ENCODE results near the gene UNC13C. TPM values are rescaled to one million over a fixed set of nuclear protein-coding genes. Genes with fewer than 3 reads are reported as not detected.

UNC13C gene
- total and polyA plus RNA-seq, 2 experiments from 2014 or later: 0.92 to 10.3 TPM

DNA sequence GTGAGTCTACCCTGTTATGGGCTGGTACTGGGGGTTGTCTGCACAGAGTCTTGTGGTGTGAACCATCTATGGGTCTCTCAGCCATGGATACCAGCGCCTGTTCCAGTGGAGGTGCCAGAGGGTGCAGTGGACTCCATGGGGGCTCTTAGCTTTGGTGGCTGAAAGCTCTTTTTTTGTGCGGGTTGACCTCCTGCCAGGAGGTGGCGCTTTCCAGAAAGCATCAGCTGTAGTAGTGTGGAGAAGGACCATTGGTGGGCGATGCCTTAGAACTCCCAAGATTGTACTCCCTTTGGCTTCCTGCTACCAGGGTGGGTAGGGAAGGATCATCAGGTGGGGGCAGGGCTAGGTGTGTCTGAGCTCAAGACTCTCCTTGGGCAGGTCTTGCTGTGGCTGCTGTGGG lies 615.9 kb downstream of the UNC13C start:
- TF ChIP-seq EZH2 (IDR thresholded peaks at IDR 0.05; ENCODE audit: borderline replicate concordance) (no peak), CTCF (IDR thresholded peaks at IDR 0.05; ENCODE audit: poor library complexity) (no peak), EZH2phosphoT487 (IDR thresholded peaks at IDR 0.05; ENCODE audit: low read depth, severe bottlenecking, unreplicated experiment) (no peak)
- Histone ChIP-seq H3K4me1 (ENCODE audit: insufficient read depth) (no peaks in the 10 kb centered on the region), H3K36me3 (replicated peaks; ENCODE audit: insufficient read depth, low read depth) (no peaks in the 10 kb centered on the region), H3K79me2 (no peaks in the 10 kb centered on the region), H2AFZ (no peak overlapping the region), H3K9me3 (ENCODE audit: low read depth) (no peaks in the 10 kb centered on the region), H4K20me1 (ENCODE audit: insufficient read depth, poor library complexity, severe bottlenecking) (no peaks in the 10 kb centered on the region), H3K4me3 (no peak overlapping the region), H3K4me2 (no peak overlapping the region), H3K27ac (no peak overlapping the region), H3K27me3 (no peaks in the 10 kb centered on the region), H3K9me2 (replicated peaks; ENCODE audit: insufficient read depth) (no peaks in the 10 kb centered on the region)
- DNase-seq (ENCODE audit: low spot score): no peak
- WGBS (ENCODE audit: low lambda C conversion rate, missing lambda C conversion rate): 75% methylated on average over 4 of the region's 4 CpGs

DNA sequence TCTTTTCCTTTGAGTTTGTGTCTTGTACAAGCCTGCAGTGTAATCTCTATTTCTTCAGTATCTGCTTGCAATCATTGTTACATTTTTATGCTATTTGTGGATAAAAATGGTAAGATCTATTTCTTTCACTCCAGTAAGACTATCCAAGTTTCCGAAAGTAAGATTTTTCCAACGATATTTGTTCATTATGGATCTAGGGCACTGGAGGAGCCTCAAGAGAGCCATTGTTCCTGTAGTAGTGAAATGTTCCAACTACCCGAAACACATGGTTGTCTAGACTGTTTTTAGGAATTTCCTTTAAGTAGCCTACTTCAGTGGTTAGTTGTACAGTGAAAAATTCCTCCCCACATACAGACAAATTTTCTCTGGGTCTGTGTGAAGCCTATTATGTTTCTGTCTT lies 621.1 kb downstream of the UNC13C start:
- Histone ChIP-seq H3K36me3 (replicated peaks; ENCODE audit: insufficient read depth, low read depth) (no peaks in the 10 kb centered on the region), H3K79me2 (no peaks in the 10 kb centered on the region), H3K9me2 (replicated peaks; ENCODE audit: insufficient read depth) (no peaks in the 10 kb centered on the region), H3K9me3 (ENCODE audit: low read depth) (no peaks in the 10 kb centered on the region), H3K27ac (no peak overlapping the region), H3K4me1 (ENCODE audit: insufficient read depth) (no peaks in the 10 kb centered on the region), H3K4me3 (no peak overlapping the region), H3K4me2 (no peak overlapping the region), H2AFZ (no peak overlapping the region), H4K20me1 (ENCODE audit: insufficient read depth, poor library complexity, severe bottlenecking) (no peaks in the 10 kb centered on the region), H3K27me3 (no peaks in the 10 kb centered on the region)
- DNase-seq (ENCODE audit: low spot score): no peak
- 87% methylated on average over 3 of the region's 3 CpGs for WGBS (ENCODE audit: low lambda C conversion rate, missing lambda C conversion rate)
- TF ChIP-seq EZH2phosphoT487 (IDR thresholded peaks at IDR 0.05; ENCODE audit: low read depth, severe bottlenecking, unreplicated experiment): no peak
- TF ChIP-seq EZH2 (IDR thresholded peaks at IDR 0.05; ENCODE audit: borderline replicate concordance): no peak
- no peak for TF ChIP-seq CTCF (IDR thresholded peaks at IDR 0.05; ENCODE audit: poor library complexity)

DNA sequence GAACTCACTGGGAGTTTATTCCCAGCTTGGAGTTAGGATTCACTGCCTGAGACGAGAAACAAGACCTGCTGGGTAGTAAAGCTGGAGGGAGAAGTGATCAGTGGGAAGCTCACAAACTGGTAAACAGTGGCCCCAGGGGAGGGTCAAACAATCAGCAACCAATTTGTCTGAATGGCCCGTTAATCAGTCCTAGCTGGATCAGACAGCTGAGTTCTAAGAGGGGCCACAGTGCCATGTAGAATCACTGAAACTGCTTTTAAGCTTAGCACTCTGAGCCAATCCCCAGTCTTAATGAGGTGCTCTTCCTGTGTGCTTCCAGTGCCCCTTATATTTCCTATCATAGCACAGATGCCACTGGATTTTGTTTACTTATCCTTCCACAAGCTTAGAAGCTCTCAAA lies 626.8 kb downstream of the UNC13C start:
- Histone ChIP-seq H3K4me3 (no peak overlapping the region), H3K9me3 (ENCODE audit: low read depth) (no peaks in the 10 kb centered on the region), H3K79me2 (no peaks in the 10 kb centered on the region), H3K27me3 (no peaks in the 10 kb centered on the region), H3K4me1 (ENCODE audit: insufficient read depth) (no peaks in the 10 kb centered on the region), H2AFZ (no peak overlapping the region), H3K36me3 (replicated peaks; ENCODE audit: insufficient read depth, low read depth) (no peaks in the 10 kb centered on the region), H3K4me2 (no peak overlapping the region), H3K27ac (no peak overlapping the region), H3K9me2 (replicated peaks; ENCODE audit: insufficient read depth) (no peaks in the 10 kb centered on the region), H4K20me1 (ENCODE audit: insufficient read depth, poor library complexity, severe bottlenecking) (no peaks in the 10 kb centered on the region)
- no peak for DNase-seq (ENCODE audit: low spot score)
- WGBS (ENCODE audit: low lambda C conversion rate, missing lambda C conversion rate): 39% methylated on average over 2 of the region's 2 CpGs
- TF ChIP-seq EZH2phosphoT487 (IDR thresholded peaks at IDR 0.05; ENCODE audit: low read depth, severe bottlenecking, unreplicated experiment) (no peak), CTCF (IDR thresholded peaks at IDR 0.05; ENCODE audit: poor library complexity) (no peak), EZH2 (IDR thresholded peaks at IDR 0.05; ENCODE audit: borderline replicate concordance) (no peak)

GRCh38 chr15:54605556-54605955 lies 627.3 kb downstream of the UNC13C start:
- no peak overlapping the region for H3K4me2 ChIP-seq
- no peaks in the 10 kb centered on the region for H3K9me2 ChIP-seq (replicated peaks; ENCODE audit: insufficient read depth)
- H3K27ac ChIP-seq: no peak overlapping the region
- WGBS (ENCODE audit: low lambda C conversion rate, missing lambda C conversion rate): 84% methylated on average over 4 of the region's 4 CpGs
- DNase-seq (ENCODE audit: low spot score): no peak
- H4K20me1 ChIP-seq (ENCODE audit: insufficient read depth, poor library complexity, severe bottlenecking): no peaks in the 10 kb centered on the region
- no peaks in the 10 kb centered on the region for H3K4me1 ChIP-seq (ENCODE audit: insufficient read depth)
- no peak overlapping the region for H2AFZ ChIP-seq
- H3K36me3 ChIP-seq (replicated peaks; ENCODE audit: insufficient read depth, low read depth): no peaks in the 10 kb centered on the region
- no peaks in the 10 kb centered on the region for H3K9me3 ChIP-seq (ENCODE audit: low read depth)
- no peaks in the 10 kb centered on the region for H3K79me2 ChIP-seq
- TF ChIP-seq EZH2phosphoT487 (IDR thresholded peaks at IDR 0.05; ENCODE audit: low read depth, severe bottlenecking, unreplicated experiment): no peak
- no peak for TF ChIP-seq EZH2 (IDR thresholded peaks at IDR 0.05; ENCODE audit: borderline replicate concordance)
- no peak for TF ChIP-seq CTCF (IDR thresholded peaks at IDR 0.05; ENCODE audit: poor library complexity)
- no peak overlapping the region for H3K4me3 ChIP-seq
- no peaks in the 10 kb centered on the region for H3K27me3 ChIP-seq
